ENCODE results near the gene TRMT1.

The TRMT1 gene

GRCh38 chr19:13098277-13099072, 18.1 kb downstream of the TRMT1 start:
- DNase-seq = peak; percentile 89 to 91
- TF ChIP-seq GATA1 (IDR thresholded peaks at IDR 0.05; ENCODE audit: low read depth, low read length) (no peak), POLR2A (IDR thresholded peaks at IDR 0.05; ENCODE audit: low read length) (peak; percentile 55)

GRCh38 chr19:13097463-13098258, 18.9 kb downstream of the TRMT1 start:
- no peak for TF ChIP-seq GATA1 (IDR thresholded peaks at IDR 0.05; ENCODE audit: low read depth, low read length)
- peak; percentile 88 to 89 for DNase-seq

GRCh38 chr19:13097033-13097462, 19.5 kb downstream of the TRMT1 start:
- no peak for TF ChIP-seq GATA1 (IDR thresholded peaks at IDR 0.05; ENCODE audit: low read depth, low read length)
- TF ChIP-seq POLR2A (IDR thresholded peaks at IDR 0.05; ENCODE audit: low read length) = no peak
- peak; percentile 67 to 76 for DNase-seq

GRCh38 chr19:13095934-13096927, 20.3 kb downstream of the TRMT1 start:
- DNase-seq = peak; percentile 80 to 83
- no peak for TF ChIP-seq GATA1 (IDR thresholded peaks at IDR 0.05; ENCODE audit: low read depth, low read length)
- TF ChIP-seq POLR2A (IDR thresholded peaks at IDR 0.05; ENCODE audit: low read length) = peak; percentile 55

GRCh38 chr19:13095393-13095784, 21.2 kb downstream of the TRMT1 start:
- DNase-seq = peak; percentile 52 to 66
- TF ChIP-seq GATA1 (IDR thresholded peaks at IDR 0.05; ENCODE audit: low read depth, low read length) (no peak), POLR2A (IDR thresholded peaks at IDR 0.05; ENCODE audit: low read length) (no peak)

- peak; percentile 55 to 68 for DNase-seq
- TF ChIP-seq GATA1 (IDR thresholded peaks at IDR 0.05; ENCODE audit: low read depth, low read length) = no peak
- TF ChIP-seq POLR2A (IDR thresholded peaks at IDR 0.05; ENCODE audit: low read length) = no peak
Observed at GRCh38 chr19:13094771-13095392, 21.7 kb downstream of the TRMT1 start.

GRCh38 chr19:13094106-13094504, 22.4 kb downstream of the TRMT1 start:
- DNase-seq = peak in 1 of 2 experiments; percentile 54
- no peak for TF ChIP-seq POLR2A (IDR thresholded peaks at IDR 0.05; ENCODE audit: low read length)
- TF ChIP-seq GATA1 (IDR thresholded peaks at IDR 0.05; ENCODE audit: low read depth, low read length) = no peak

- DNase-seq = peak; percentile 90 to 94
- TF ChIP-seq GATA1 (IDR thresholded peaks at IDR 0.05; ENCODE audit: low read depth, low read length) (no peak), POLR2A (IDR thresholded peaks at IDR 0.05; ENCODE audit: low read length) (no peak)
Observed at GRCh38 chr19:13093407-13094105, 23.0 kb downstream of the TRMT1 start.

GRCh38 chr19:13092606-13093235, 23.8 kb downstream of the TRMT1 start:
- TF ChIP-seq GATA1 (IDR thresholded peaks at IDR 0.05; ENCODE audit: low read depth, low read length) = no peak
- DNase-seq = no peak

- DNase-seq = no peak
- no peak for TF ChIP-seq POLR2A (IDR thresholded peaks at IDR 0.05; ENCODE audit: low read length)
- no peak for TF ChIP-seq GATA1 (IDR thresholded peaks at IDR 0.05; ENCODE audit: low read depth, low read length)
Observed at GRCh38 chr19:13092158-13092543, 24.4 kb downstream of the TRMT1 start.

- peak; percentile 53 to 67 for DNase-seq
- TF ChIP-seq GATA1 (IDR thresholded peaks at IDR 0.05; ENCODE audit: low read depth, low read length) (no peak), POLR2A (IDR thresholded peaks at IDR 0.05; ENCODE audit: low read length) (no peak)
Observed at GRCh38 chr19:13091400-13092157, 25.0 kb downstream of the TRMT1 start.

Data from erythroblast (primary cell).